Astrocyte of the spinal cord (primary cell): ENCODE data around the gene AHSG.

ENCODE experiments used
- DNase-seq: peaks from one replicate; pipeline ENCODE4 v3.0.0; 2011; ENCODE audit warnings: low read depth, low spot score
- H3K4me3 ChIP-seq: 2 replicates; pipeline ENCODE4 v1.5.1; 2011; ENCODE audit warnings: low read depth, mild to moderate bottlenecking, low read length, moderate library complexity
- CTCF ChIP-seq: IDR thresholded peaks from 2 replicates; pipeline ENCODE4 v1.5.1; 2012; ENCODE audit warnings: low read depth, mild to moderate bottlenecking, low read length, inconsistent platforms
- in situ Hi-C: cut with HindIII; loops from 2 replicates; pipeline ENCODE4 v1.10.0; 2017; ENCODE audit warnings: low sequenced_read_pairs

AHSG gene

GRCh38 chr3:186592682-186593081 lies 20.2 kb upstream of the AHSG start:
- no peak for DNase-seq
- TF ChIP-seq CTCF, result no peak
- in situ Hi-C loops, result no loop called here
- H3K4me3 ChIP-seq, result no peak overlapping the region

- TF ChIP-seq CTCF, result no peak
- no peak for DNase-seq
- no peak overlapping the region for H3K4me3 ChIP-seq
- in situ Hi-C loops, result no loop called here
These were observed 19.0 kb upstream of the AHSG start for GRCh38 chr3:186593862-186594261.

GRCh38 chr3:186594591-186595113 lies 18.2 kb upstream of the AHSG start:
- no peak overlapping the region for H3K4me3 ChIP-seq

GRCh38 chr3:186596568-186597287 lies 16.1 kb upstream of the AHSG start:
- peak; percentile 5 for DNase-seq
- in situ Hi-C loops, result no loop called here
- TF ChIP-seq CTCF, result no peak
- no peak overlapping the region for H3K4me3 ChIP-seq

More at GRCh38 chr3:186594591-186595113, 18.2 kb upstream of the AHSG start:
- in situ Hi-C loops, result no loop called here
- DNase-seq, result no peak
- TF ChIP-seq CTCF, result no peak

GRCh38 chr3:186598108-186598784 lies 14.6 kb upstream of the AHSG start:
- in situ Hi-C loops, result no loop called here
- DNase-seq, result peak; percentile 22
- no peak for TF ChIP-seq CTCF
- H3K4me3 ChIP-seq, result no peak overlapping the region

- no peak for TF ChIP-seq CTCF
- no peak overlapping the region for H3K4me3 ChIP-seq
- DNase-seq, result no peak
- in situ Hi-C loops, result no loop called here
These were observed 14.1 kb upstream of the AHSG start for GRCh38 chr3:186598794-186599141.
